ENCODE data around the gene CIAO2B.
"Not testable (repeated sequence)": the region's sequence is repeated elsewhere in the genome, so short reads cannot be mapped to it uniquely, and the experiment has no call there.

The CIAO2B gene

DNA sequence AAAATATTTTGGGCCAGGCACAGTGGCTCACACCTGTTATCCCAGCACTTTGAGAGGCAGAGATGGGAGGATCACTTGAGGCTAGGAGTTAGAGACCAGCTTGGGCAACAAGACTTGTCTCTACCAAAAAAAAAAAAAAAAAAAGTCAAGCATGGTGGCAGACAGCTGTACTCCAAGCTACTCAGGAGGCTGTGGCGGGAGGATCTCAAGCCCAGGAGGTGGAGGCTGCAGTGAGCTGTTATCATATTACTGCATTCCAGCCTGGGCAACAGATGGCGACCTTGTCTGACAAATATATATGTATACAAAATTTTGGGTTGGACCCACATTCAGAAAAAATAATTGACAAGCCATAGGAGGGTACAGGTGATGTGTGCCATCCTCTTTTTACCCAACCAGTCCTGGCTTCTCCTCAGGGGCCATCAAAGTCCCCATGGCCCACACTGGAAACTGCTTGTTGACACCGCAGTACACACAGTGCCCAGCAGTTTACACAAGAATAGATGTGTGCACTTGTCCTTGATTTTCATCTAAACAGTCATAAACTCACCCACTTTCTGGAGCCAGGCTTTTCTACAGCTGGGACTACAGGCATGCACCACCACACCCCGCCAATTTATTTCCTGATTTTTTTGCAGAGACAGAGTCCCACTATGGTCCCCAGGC, 2.8 kb upstream of the CIAO2B start:
- no peak for DNase-seq (ENCODE audit: low read depth)

DNA sequence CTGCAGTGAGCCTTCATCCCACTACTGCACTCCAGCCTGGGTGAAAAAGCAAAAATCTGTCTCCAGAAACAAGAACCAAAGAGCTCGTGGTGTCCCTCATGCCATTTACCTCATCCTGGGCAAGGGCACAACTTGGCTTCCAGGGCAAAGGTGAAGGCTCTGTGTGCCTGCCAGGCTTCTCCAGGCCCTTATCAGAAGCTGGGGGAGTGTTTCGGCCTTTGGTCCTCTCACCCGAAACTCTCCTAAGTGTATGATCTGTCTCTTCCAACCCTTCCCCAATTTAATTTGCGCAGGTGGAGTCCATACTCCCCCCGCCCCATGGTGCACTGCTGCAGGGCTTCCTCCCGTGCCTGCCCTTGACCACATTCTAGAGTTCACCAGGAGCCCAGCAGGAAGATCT, 2.3 kb upstream of the CIAO2B start:
- DNase-seq (ENCODE audit: low read depth) = no peak

DNA sequence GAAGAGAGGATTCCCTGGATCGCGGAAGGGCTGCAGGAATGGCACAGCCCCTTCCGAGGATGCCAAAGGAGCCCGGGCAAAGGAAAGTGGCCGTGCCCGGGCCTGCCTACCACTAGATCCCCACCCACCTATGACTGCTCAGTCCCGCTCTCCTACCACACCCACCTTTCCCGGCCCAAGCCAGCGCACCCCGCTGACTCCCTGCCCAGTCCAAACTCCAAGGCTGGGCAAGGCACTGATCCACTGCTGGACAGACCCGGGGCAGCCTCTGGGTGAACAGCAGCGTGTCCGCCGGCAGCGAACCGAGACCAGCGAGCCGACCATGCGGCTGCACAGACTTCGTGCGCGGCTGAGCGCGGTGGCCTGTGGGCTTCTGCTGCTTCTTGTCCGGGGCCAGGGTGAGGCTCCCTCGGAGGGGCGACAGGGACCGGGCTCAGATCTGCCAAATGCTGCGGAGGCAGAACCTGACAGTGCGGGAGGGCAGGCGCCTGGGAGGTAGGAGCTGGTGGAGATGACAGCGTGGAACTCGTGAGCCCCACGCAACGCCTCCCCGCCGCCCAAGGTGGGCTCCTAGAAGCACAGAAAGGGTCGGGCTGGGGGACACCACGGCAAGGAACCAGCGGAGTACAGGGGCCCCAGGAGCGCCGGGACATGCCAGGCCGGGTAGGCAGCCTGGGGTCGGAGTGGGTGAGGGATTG, 1.3 kb upstream of the CIAO2B start, which contains the start of gene CES2:
Gene CES2 (plus strand): TSS at position 203 of the 698 bp plus-strand sequence. CDS start 120 bp downstream, at position 323.
- DNase-seq (ENCODE audit: low read depth) = no peak

DNA sequence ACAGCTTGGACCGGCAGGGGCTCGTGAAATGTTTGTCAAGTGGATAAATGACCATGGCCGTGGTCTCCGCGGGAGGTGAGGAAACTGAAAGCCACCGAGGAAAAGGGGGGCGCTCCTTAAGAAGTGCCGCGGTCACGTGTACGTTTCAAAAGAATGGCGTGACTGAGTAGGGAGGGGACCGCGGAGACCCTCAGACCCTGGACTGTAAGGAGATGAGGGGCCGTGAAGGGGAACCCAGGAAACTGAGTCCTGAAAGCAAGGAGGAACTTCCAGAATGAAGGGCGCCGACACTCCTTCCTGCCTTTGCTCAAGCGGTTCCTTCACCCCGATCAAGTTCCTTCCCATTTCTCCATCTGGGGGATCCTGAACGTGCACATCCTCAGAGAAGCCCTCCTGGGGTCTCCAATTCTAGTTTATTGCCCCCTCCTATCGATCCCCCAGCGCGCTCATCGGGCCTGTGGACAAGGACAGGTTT, 674 bp upstream of the CIAO2B start:
- DNase-seq (ENCODE audit: low read depth) = not testable (repeated sequence)

DNA sequence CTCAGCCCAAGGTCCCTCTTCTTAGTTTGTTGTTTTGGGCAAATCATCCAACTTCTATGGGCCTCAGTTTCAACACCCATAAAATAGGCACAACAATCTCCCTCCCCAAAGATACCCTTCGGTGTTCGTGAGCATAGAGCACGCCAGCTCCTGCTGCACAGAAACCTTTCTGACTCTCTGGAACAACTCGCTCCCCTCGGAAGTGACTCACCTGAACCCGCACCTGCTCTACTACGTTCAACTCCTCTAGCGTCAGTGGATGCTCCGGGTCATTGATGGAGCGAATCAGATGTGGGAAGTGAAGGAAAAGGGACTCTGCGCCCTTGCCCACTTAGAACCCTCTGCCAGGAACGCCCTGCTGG, 445 bp downstream of the CIAO2B start:
- peak; percentile 30 for DNase-seq (ENCODE audit: low read depth)

DNA sequence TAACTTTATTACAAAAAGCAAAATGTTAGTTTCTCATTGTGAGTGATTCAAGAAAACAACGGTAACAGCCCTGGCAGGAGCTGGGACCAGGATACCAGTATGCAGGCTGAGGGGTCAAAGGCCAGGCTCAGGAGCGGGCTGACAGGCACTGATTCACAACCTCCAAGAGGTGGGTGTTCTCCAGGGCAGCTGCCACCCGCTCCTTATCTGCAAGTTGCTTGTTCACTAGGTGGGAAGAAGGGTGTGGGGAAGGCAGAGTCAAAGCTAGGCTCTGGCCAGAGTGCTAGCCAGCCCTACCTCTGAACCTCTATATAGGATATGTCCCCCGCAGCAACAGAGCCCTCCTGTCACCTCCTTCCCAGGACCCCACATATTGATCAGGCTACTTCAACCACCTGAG, 2.1 kb downstream of the CIAO2B start:
- DNase-seq (ENCODE audit: low read depth) = no peak

DNA sequence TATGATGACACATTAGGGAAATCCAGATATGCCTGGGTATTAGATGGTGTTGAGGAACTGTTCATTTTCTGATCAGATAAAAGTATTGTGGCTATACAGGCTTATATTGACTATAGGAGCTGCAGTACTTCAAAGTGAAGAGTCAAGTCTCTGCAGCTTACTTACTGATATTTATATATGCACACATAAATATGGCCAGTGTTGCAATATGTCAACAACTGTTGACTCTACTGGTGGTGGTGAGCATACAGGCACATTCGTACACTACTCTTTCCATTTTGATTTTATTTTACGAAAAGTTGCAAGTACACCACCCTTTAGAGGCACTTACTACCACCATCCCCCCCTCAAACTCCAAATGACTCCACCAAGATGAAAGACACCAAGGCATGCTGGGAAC, 2.5 kb downstream of the CIAO2B start:
- DNase-seq (ENCODE audit: low read depth) = no peak

DNA sequence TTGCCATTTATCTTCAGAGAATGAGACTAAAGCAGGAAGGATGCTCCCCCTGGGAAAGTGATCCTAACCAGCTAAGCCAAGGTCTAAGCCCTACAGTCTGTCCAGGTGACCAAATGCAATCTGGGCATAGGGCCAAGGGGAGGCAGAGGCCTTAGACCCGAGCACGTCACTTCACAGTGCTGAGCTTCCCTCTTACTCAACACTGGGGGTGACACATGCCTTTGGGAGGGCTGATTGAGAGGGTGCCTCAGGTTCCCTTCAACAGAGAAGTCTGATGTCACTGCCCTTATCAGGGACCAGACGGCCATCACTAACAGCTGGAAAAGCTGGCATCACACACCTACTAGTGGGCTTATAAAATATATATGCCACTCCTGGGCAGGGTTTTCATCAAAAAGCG, 4.0 kb downstream of the CIAO2B start:
- DNase-seq (ENCODE audit: low read depth) = no peak

DNA sequence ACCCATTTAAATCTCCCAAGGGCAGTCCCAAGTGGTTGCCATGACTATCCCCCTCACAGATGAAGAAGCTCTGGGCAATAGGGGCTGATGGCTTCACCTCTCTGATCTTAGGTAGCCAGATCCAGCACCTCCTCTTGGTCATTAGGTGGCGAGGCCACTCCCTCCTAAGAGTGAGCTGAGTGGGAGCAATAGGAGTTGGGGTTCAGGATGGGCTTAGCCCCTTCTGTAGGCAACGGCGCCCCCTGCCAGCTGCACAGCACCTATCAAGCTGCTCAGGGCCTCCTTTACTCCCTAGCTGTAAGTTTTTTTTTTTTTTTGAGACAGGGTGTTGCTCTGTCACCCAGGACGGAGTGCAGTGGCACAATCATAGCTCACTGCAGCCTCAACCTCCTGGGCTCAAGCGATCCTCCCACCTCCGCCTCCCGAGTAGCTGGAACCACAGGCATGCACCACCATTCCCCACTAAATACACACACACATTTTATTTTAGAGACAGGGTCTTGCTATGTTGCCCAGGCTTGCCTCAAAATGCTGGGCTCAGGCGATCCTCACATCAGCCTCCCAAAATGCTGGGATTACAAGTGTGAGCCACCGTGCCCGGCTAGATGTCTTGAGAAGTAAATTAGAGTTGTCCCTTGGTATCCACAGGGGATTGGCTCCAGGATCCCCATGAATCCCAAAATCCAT, 5.4 kb downstream of the CIAO2B start:
- DNase-seq (ENCODE audit: low read depth) = no peak

DNA sequence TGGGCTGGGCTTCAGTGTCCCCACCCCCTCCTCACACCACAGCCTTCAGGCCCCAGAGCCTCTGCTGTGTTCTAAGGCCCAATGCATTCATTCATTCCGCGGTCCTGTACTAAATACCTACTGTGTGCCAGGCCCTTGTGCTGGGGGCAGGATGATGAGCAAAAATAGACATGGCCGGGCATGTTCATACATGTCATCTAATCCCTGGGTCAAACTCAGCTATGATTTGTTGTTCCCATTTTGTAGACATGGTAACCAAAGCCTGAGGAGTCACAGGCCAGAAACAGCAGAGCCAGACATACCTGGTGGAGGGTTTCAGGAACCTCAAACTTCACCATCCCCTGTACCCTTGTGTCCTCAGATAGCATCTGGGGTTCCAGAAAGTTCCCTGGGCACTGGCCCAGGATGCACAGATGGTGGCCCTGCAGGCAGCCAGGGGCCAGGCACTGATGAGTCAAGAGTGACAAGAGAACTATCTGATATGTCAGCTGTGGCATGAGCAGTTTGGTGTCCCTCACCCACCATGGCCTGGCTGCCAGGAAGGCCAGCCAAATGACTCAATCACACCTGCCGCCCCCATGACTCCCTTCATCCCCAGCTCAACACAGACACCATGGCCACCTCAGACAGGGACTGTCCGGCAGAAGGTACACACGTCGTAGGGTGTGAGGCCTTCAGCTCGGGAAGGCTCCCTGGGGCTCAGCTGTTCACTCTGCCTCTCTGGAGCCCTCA, 6.1 kb downstream of the CIAO2B start:
- DNase-seq (ENCODE audit: low read depth) = no peak

DNA sequence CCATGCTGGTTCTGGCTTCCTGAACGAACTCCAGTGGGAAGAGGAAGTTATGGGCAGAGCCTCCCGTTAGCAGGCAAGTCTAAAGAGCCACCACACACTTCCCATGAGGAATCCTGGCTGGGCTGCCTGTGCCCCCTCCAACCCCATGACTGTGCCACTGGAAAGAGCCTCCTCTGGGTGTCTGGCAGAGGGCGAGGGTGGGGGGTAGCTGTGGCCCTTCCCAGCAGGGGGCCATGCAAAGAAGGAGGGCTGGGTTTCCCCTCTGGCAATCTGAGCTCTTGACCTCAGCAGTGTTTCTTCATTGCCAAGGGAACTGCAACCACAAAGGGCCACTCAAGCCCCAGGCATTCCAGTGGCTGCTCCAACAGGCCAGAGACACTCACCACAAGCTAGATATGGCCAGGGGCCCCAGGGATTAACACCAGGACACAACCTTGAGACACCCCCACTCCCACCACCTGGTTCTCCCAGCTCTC, 7.2 kb downstream of the CIAO2B start:
- DNase-seq (ENCODE audit: low read depth) = no peak

DNA sequence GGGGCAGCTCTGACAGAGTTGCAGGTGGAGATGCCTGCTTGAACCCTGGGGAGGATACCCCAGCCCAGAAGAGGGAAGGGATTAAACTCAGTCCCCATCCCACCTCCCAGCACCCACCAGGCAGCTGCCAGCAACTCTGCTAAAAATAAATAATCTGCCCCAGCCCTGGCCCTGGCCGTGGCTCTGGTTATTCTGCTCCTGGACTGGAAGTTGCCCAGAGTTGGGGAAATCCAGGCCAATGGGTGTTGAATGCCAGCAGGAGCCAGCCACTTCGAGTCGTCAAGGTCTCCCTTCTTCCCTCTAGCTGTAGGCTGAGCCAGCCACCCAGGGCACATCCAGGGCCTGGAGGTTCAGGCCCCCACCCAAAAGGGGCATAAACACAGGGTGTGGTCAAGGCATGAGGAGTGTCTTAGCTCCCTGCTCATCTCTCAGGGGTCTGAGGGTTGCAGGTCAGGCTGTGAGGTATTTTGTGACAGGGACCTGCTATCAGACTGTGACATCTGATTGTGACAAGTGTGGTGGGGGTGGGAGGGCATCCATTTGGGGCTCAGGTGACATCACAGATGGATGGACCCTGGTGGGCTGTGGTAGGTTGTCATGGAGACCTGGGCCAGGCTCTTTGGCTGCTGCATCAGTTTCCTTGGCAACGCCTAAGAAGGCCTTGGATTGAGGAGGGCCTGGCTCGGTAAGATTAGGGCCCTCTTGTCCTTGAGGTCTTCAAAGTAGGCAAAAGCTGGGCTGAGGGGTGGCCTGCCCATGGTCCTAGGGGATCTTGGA, 7.8 kb downstream of the CIAO2B start:
- DNase-seq (ENCODE audit: low read depth) = no peak

DNA sequence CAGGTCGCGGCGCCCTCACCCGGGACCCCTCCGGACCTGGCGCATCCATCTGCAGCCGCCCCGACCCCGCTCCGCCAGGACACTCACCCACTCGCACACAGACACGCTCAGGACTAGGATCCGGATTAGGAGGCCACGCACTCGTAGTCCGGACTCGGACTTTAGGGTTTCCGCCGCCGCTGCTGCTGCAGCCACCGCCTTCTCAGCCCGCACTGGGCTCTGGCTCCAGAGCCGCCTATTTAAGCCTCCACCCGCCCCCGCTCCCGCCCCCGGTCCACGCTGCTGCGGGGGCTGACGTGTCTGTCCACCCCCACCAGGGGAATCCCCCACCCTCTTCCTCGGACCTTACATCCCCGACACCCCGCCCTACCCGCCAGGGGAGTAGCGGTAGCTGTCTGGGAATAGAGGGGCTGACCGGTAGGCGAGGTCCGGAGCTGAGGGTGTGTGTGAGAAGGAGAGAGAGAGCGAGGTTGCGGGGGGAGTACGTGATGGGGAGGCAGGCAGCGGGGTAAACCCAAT, 8.8 kb downstream of the CIAO2B start, which contains the start of gene RRAD:
Gene RRAD (minus strand): TSS at position 214 of the 519 bp plus-strand sequence. CDS start 356 bp downstream, outside the sequence.
- no peak for DNase-seq (ENCODE audit: low read depth)

DNA sequence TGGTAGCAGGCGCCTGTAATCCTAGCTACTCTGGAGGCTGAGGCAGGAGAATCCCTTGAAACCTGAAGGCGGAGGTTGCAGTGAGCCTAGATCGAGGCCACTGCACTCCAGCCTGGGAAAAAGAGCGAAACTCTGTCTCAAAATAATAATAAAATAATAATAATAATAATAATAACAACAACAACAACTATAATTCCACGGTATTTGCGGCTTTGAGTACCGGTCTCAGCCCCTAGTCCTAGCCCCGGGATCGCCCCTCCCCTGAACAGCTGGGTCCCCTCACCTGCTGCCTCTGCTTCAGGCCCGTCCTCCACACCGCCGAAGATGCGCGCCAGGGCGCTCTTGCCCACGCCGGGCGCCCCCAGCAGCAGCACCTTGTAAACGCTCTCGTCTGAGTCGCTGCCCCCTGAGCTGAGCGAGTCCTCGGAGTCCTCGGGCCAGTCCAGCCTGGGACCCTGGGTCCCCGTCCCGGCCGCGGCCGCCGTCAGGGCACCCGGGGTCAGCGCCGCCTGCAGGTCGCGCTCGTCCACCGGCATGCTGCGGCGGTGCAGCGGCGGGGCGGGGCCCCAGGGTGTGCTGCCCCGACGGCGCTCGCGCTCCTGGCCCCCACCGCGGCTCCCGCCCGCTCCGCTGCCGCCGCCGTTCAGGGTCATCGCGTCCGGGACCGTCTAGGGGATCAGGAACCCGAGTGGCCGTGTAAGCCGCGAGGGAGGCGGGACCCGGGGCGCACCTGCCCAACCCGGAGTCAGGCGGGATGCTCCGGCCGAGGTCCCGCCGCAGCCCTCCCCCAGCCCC, 9.5 kb downstream of the CIAO2B start:
- no peak for DNase-seq (ENCODE audit: low read depth)

DNA sequence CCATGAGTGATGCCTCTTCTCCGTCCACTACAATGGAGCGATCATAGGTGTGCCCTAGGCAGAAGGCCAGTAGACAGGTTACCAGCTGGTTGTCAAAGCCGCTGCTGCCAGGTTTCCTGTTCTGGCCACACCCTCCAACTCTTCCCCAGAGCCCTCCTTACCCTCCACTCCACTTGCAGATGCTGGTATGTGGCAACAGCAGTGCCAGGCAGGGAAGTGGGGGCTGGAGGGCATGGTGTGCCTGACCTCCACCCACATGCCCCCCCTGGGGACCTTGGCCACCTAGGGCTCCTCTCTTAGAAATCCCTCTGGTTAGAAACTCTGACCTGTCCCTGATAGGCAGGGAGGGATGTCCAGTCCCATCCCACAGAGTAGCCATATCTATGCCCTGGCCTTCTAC, 10.3 kb downstream of the CIAO2B start:
- DNase-seq (ENCODE audit: low read depth) = no peak

DNA sequence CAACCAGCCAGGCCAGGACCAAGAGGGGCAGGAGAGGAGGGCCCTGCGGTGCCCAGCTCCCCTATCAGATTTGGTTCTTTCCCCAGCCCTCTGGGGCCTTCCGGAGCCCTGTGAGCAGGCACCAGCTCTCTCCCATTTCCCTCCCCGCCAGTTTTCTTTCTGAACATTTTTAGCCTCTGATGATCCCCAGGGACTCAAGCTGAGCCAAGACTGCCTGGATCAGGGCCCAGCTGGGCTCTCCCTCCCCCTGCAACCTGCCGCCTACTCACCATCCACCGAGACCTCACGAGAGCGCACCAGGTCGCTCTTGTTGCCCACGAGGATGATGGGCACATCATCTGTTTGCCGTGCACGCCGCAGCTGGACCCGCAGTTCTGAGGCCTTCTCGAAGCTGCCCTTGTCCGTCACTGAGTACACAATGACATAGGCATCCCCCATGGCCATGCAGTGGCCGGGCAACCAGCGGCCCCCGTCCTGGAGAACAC, 10.9 kb downstream of the CIAO2B start:
- no peak for DNase-seq (ENCODE audit: low read depth)

DNA sequence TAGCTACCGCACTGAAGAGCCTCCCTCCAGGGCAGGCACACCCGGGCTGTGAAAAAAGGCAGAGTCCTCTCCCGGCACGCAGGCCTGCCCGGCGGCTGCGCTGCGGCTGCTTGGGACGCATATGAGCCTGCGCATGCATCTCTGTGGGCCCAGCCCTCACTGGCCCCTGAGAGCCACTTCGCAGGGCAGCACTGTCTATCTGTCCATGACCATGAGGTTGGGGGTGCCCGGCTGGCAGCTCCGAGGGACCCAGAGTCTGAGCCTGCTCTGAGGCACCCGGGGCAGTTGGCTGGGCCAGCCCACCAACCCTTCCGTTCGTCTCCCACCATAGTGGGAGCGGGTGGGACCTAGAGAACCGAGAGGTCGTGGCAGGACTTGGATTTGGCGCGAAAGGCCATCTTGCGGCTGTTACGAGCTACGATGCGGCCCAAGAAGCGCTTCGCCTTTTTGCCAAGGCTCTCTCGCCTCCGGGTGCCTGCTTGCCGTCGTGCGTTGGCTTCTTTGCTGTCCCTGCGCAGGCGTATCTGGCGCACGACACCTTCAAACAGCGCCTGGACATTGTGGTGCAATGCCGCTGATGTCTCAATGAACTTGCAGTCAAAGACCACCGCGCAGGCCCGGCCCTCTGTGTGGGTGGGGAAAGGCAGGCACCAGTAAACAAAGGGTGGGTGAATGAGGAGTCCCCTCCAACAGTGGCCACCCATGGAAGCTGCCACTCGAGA, 12.3 kb downstream of the CIAO2B start:
- no peak for DNase-seq (ENCODE audit: low read depth)

DNA sequence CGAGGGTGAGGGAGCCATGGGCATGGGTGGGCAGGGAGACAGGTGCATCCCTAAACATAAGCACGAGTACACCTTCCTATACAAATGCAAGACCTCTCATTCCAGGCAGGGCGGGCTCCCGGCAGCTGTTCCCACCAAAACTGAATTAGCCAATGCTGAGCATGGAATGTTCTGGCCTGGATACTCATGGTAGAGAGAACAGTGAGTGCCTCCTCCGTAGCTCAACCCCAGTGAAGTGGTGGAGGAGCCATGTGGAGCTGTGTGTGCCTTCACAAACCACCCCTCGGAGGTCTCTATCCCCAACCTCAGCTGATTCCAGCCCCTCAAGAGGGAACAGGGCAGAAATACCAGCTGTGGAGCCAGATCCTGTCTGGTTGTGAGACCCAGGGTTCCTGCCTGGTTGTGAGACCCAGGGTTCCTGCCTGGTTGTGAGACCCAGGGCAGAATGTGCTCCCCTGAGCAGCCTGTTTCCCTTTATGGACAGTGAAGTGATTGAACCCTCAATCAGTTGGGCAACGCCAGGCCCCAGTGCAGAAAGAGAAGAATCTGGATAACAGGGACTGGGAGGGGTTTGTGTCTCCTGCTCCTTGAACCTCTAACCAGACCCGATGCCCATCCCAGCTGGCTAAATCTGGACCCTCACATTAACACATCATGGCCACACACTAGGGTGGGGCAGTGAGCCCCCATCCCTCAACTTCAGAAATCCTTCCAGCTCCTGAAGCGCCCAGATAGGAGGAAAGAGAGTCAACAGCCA, 13.1 kb downstream of the CIAO2B start:
- no peak for DNase-seq (ENCODE audit: low read depth)

DNA sequence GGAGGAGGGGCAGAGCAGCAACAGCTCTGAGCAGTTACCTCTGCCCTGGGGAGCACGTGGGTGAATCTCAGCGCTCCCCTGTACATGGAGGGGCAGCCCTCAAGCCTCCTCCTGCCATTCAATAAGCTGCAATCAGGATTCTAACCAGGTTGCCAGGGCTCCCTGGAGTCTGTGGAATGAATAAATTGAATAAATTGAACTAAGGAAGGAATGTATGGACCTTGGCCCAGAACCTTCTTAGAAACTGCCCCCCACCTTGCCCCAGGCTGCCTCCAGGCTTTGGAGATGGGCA, 14.0 kb downstream of the CIAO2B start:
- DNase-seq (ENCODE audit: low read depth) = no peak

All from stimulated activated CD8-positive, alpha-beta memory T cell treated with anti-CD3 and anti-CD28 coated beads, Interleukin-12 subunit alpha, Interleukin-12 subunit beta, amount 100 ng/mL, for 1 hour (primary cell).